Stimulated activated naive CD8-positive, alpha-beta T cell treated with anti-CD3 and anti-CD28 coated beads, Interleukin-15, Interleukin-2, amounts not matched to agents 100 U/mL and 50 U/mL, for 24 hours (primary cell): ENCODE measurements around the gene HES1.
"Not testable (repeated sequence)": the region's sequence is repeated elsewhere in the genome, so short reads cannot be mapped to it uniquely, and the experiment has no call there.

Source experiments
- ATAC-seq: fragments of 150-1000 bp; cut with Tn5 transposase; one replicate; pipeline ENCODE4 v1.10.0; 2021
- DNase-seq: peaks from one replicate; pipeline ENCODE4 v3.0.0; 2021

HES1 gene

GRCh38 chr3:194128202-194128918, 7.6 kb upstream of the HES1 start:
- DNase-seq = no peak
- no peak for ATAC-seq

- ATAC-seq, DNase-seq: not testable (repeated sequence)
These were observed 7.0 kb upstream of the HES1 start for GRCh38 chr3:194128919-194129295.

GRCh38 chr3:194129581-194130133, 6.3 kb upstream of the HES1 start:
- no peak for DNase-seq
- ATAC-seq = no peak

- DNase-seq (no peak), ATAC-seq (no peak)
These were observed 5.8 kb upstream of the HES1 start for GRCh38 chr3:194130188-194130587.

GRCh38 chr3:194130807-194131589, 5.0 kb upstream of the HES1 start:
- no peak for ATAC-seq
- no peak for DNase-seq

- DNase-seq (no peak), ATAC-seq (no peak)
These were observed 3.3 kb upstream of the HES1 start for GRCh38 chr3:194132465-194133286.

GRCh38 chr3:194133661-194134230, 2.2 kb upstream of the HES1 start:
- DNase-seq (peak; percentile 56), ATAC-seq (peak; percentile 1)

- peak; percentile 68 for DNase-seq
These were observed 1.7 kb upstream of the HES1 start for GRCh38 chr3:194134231-194134756.

GRCh38 chr3:194134757-194135515, 1.0 kb upstream of the HES1 start:
- ATAC-seq = peak; percentile 63
- peak; percentile 85 for DNase-seq

More at GRCh38 chr3:194134231-194134756, 1.7 kb upstream of the HES1 start:
- peak; percentile 20 for ATAC-seq

- ATAC-seq (no peak), DNase-seq (no peak)
These were observed 487 bp upstream of the HES1 start for GRCh38 chr3:194135516-194135805.

GRCh38 chr3:194136519-194137007, 615 bp downstream of the HES1 start:
- no peak for ATAC-seq
- peak; percentile 24 for DNase-seq

GRCh38 chr3:194137008-194137505, 1.1 kb downstream of the HES1 start:
- DNase-seq (peak; percentile 37), ATAC-seq (no peak)

- DNase-seq (peak; percentile 58), ATAC-seq (no peak)
These were observed 1.8 kb downstream of the HES1 start for GRCh38 chr3:194137506-194138474.

GRCh38 chr3:194138732-194139070, 2.8 kb downstream of the HES1 start:
- ATAC-seq (no peak), DNase-seq (no peak)

GRCh38 chr3:194139071-194139813, 3.3 kb downstream of the HES1 start:
- ATAC-seq (no peak), DNase-seq (no peak)

GRCh38 chr3:194139814-194140391, 4.0 kb downstream of the HES1 start:
- no peak for DNase-seq
- ATAC-seq = no peak

- DNase-seq = peak; percentile 38
- ATAC-seq = no peak
These were observed 4.8 kb downstream of the HES1 start for GRCh38 chr3:194140520-194141414.
